Body of pancreas (tissue), 4 donors: ENCODE results near the gene RANGAP1. TPM values are rescaled to one million over a fixed set of nuclear protein-coding genes. Genes with fewer than 3 reads are reported as not detected.

Source experiments
- ATAC-seq: fragments of 150-250 bp; one replicate; pipeline ENCODE4 v1.9.1; 2016
- DNase-seq, 4 donors: peaks; one replicate each; pipeline ENCODE4 v3.0.0-alpha.2; 2019
- H3K27ac ChIP-seq, 4 donors: fragments of 200-600 bp; sonication (generic); 1 replicate in 3 of 4; 2 replicates in 1 of 4; pipeline versions ENCODE4 v1.5.1 to v1.6.1; 2016 to 2019; ENCODE audit warnings: mild to moderate bottlenecking in 1 of 4, mixed read lengths in 1 of 4, moderate library complexity in 1 of 4
- H3K27me3 ChIP-seq, 2 donors: fragments of 200-600 bp; sonication (generic); one replicate each; pipeline ENCODE4 v1.6.0; 2016; ENCODE audit warnings: mild to moderate bottlenecking in 1 of 2
- H3K36me3 ChIP-seq, 2 donors: fragments of 200-600 bp; sonication (generic); replicated peaks in 1 of 2; 2 replicates each; pipeline ENCODE4 v1.5.1; 2016; ENCODE audit warnings: low read depth in 2 of 2; ENCODE audit not compliant: insufficient read depth in 1 of 2
- H3K4me1 ChIP-seq: fragments of 200-600 bp; sonication (generic); one replicate; pipeline ENCODE4 v1.6.0; 2016
- H3K4me3 ChIP-seq, 2 donors: fragments of 200-600 bp; sonication (generic); 1 replicate in 1 of 2; 2 replicates in 1 of 2; pipeline ENCODE4 v1.5.1; 2016 to 2019
- H3K9me3 ChIP-seq, 3 donors: fragments of 200-600 bp; sonication (generic); 1 replicate in 2 of 3; 2 replicates in 1 of 3; pipeline ENCODE4 v1.5.1; 2016
- POLR2A ChIP-seq, 3 donors: fragments of 450-650 bp; IDR thresholded peaks; one replicate each; pipeline ENCODE4 v1.6.1; 2016; ENCODE audit warnings: antibody characterized with exemption in 3 of 3, mild to moderate bottlenecking in 2 of 3
- WGBS, 2 donors: methylation state at CpG; one replicate each; pipeline ENCODE4 v1.1.5; 2017; 5-methylcytosine and 5-hydroxymethylcytosine counted together
- intact Hi-C: fragments of 100-400 bp; cut with DNase I; formaldehyde crosslinking; loops from one replicate; pipeline ENCODE4 v1.15.1; 2023
- total RNA-seq, 2 donors: library from RNA; depleted of rRNA; stranded (reverse); fragments of >200 nt; gene quantifications; one replicate each; pipeline ENCODE4 v1.1.0, GENCODE V29; 2016
- TF ChIP-seq, protein P1 (sequence below), 7 experiments: fragments of 450-650 bp in 4 of 7; fragments of 200-600 bp in 3 of 7; sonication (generic) in 3 of 7; IDR thresholded peaks; one replicate each; pipeline ENCODE4 v1.5.1; 2016 to 2019; ENCODE audit warnings: antibody characterized with exemption in 7 of 7

RANGAP1 gene
- total RNA-seq, 2 donors from 2014 or later = 45.4 to 62.3 TPM

DNA sequence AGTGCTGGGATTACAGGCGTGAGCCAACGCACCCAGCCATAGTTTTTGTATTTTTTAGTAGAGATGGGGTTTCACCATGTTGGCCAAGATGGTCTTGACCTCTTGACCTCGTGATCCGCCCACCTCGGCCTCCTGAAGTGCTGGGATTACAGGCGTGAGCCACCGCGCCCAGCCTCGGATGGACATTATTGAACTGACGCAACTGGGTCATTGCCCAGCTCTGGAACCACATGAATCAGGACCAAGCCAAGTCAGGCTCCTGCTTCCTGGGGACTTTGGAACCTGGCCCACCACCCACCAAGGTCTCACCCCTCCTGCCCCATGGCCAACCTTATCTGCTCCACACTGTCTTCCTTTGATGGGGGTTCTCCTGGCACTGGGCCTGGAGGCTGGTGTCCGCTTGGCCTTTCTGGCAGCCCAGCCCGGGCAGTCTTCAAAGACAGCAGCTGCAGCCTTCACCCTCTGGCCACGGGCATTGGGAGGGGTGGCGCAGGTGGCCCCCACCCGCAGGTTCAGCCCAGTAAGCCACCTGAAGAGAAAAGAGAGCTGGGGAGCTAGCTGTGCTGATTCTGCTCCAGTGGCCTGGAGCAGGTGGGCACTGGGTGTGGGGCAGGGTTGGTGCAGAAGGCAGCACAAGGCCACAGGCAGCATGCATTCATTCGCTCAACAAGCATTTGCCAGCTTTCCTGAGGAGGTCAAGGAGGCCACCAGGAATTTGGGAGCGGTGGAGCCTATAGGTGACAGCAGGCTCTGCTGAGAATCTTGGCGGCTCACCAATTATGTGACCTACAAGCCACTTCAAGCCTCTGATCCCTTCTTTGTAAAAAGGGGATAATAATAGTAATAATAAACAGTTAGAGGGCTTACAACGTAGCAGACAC, 50.9 kb downstream of the RANGAP1 start:
- DNase-seq (no peak), ATAC-seq (no peak)
- Histone ChIP-seq H3K27ac (no peak overlapping the region), H3K4me1 (peaks cover 21% of the 10 kb centered on the region), H3K4me3 (no peak overlapping the region), H3K36me3 (no peaks in the 10 kb centered on the region), H3K9me3 (no peaks in the 10 kb centered on the region), H3K27me3 (no peaks in the 10 kb centered on the region)
- WGBS, 2 donors = 74 to 85% methylated on average over 14 to 17 of the region's 19 CpGs
- intact Hi-C loops = loop anchor here (10.0 kb wide), 1 partner anchor 310 kb away; no protein-coding TSS in a partner anchor
- no peak for TF ChIP-seq POLR2A (IDR thresholded peaks at IDR 0.05)
- TF ChIP-seq, protein P1, sequence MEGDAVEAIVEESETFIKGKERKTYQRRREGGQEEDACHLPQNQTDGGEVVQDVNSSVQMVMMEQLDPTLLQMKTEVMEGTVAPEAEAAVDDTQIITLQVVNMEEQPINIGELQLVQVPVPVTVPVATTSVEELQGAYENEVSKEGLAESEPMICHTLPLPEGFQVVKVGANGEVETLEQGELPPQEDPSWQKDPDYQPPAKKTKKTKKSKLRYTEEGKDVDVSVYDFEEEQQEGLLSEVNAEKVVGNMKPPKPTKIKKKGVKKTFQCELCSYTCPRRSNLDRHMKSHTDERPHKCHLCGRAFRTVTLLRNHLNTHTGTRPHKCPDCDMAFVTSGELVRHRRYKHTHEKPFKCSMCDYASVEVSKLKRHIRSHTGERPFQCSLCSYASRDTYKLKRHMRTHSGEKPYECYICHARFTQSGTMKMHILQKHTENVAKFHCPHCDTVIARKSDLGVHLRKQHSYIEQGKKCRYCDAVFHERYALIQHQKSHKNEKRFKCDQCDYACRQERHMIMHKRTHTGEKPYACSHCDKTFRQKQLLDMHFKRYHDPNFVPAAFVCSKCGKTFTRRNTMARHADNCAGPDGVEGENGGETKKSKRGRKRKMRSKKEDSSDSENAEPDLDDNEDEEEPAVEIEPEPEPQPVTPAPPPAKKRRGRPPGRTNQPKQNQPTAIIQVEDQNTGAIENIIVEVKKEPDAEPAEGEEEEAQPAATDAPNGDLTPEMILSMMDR (IDR thresholded peaks at IDR 0.05) = no peak

DNA sequence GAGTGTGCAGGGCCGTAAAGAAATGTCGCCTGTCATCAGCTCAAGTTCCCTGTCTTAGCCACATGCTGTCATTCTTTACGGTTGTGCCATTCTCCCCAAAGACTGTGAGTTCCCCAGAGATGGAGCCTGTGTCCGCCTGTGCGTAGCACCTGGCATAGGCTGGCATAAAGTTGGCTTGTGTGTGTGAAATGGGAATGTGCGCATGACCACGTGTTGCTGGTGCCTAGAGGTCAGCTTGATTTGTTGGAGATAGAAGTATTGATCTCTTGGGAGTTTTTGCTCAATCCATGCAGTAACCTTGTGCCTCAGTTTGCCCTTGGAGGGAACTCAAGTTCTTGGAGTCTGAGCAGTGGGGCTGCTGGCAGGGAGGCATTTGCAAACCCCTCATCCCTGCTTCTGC, 54.6 kb downstream of the RANGAP1 start:
- no peaks in the 10 kb centered on the region for H3K9me3 ChIP-seq
- H3K36me3 ChIP-seq = no peaks in the 10 kb centered on the region
- H3K27me3 ChIP-seq = no peaks in the 10 kb centered on the region
- TF ChIP-seq, protein P1 (IDR thresholded peaks at IDR 0.05) = no peak
- TF ChIP-seq POLR2A (IDR thresholded peaks at IDR 0.05) = no peak
- 70 to 81% methylated on average over 7 of the region's 7 CpGs for WGBS, 2 donors
- H3K27ac ChIP-seq = no peak overlapping the region
- no peak for ATAC-seq
- H3K4me3 ChIP-seq = no peak overlapping the region
- intact Hi-C loops = loop anchor here (10.0 kb wide), 1 partner anchor 307 kb away; no protein-coding TSS in a partner anchor
- H3K4me1 ChIP-seq = peaks cover 4% of the 10 kb centered on the region
- DNase-seq = no peak

DNA sequence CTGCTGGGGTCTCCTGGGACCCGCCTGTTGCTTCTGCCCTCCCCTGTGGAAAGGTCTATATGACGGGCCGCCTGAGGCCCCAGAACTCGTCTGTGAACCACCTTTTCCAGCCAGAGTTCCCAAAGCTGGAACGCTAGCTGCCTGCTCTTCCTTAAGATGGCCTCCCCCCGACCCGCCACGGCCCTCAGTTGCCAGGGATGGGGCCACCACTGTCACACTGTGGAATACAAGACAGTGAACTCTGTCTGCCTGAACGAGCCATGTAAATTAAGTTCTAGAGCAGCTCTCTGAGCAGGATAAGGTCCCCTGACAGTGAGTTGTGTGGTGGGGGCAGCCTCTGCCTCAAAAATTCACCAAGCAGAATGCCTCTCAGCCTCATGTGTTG, 55.6 kb downstream of the RANGAP1 start:
- Histone ChIP-seq H3K27me3 (no peaks in the 10 kb centered on the region), H3K27ac (peak overlapping the region in 1 of 4 donors; percentile 1), H3K4me3 (no peak overlapping the region), H3K36me3 (peaks cover 0 to 9% of the 10 kb centered on the region in 2 donors), H3K4me1 (no peaks in the 10 kb centered on the region), H3K9me3 (no peaks in the 10 kb centered on the region)
- intact Hi-C loops = loop anchor here (10.0 kb wide), 1 partner anchor 306 kb away; no protein-coding TSS in a partner anchor
- TF ChIP-seq, protein P1 (IDR thresholded peaks at IDR 0.05) = no peak
- TF ChIP-seq POLR2A (IDR thresholded peaks at IDR 0.05) = no peak
- 86 to 90% methylated on average over 8 to 9 of the region's 9 CpGs for WGBS, 2 donors
- DNase-seq = no peak
- ATAC-seq = no peak

DNA sequence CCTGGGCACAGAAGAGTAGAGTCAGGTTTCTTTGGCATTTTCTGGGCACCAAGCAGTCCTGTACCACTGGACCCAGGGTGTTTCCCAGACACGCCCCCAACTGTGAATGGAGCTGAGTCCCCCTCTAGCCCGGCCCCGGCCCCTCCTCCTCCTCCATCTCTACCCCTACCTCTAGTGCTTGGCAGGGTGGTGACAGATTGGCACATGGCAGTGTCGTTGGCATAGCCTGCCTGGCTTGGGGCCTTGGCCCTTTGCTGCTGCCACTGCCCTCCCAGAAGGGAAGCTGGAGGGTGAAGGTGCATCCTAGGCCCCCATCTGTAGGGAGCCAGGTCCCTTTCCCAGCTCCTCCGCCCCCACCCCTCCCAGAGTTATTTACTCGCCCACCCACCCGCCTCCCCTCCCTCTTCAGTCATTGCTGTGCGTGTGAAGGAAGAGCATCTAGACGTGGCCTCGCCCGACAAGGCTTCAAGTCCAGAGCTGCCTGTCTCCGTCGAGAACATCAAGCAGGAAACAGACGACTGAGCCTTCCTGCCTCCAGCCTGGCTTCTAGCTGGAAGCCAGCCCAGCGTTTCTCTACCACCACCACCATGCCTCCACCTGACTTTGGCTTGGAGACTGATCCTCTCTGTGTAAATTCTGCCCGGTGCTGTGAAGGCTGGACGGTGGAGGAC, 56.1 kb downstream of the RANGAP1 start:
- intact Hi-C loops = loop anchor here (10.0 kb wide), 1 partner anchor 305 kb away; no protein-coding TSS in a partner anchor
- no peaks in the 10 kb centered on the region for H3K9me3 ChIP-seq
- H3K36me3 ChIP-seq = peaks cover 0 to 11% of the 10 kb centered on the region in 2 donors
- H3K4me1 ChIP-seq = no peaks in the 10 kb centered on the region
- WGBS, 2 donors = 61 to 88% methylated on average over 10 to 16 of the region's 17 CpGs
- peak overlapping the region in 1 of 4 donors; percentile 1 for H3K27ac ChIP-seq
- no peak overlapping the region for H3K4me3 ChIP-seq
- DNase-seq (no peak), ATAC-seq (no peak)
- no peak for TF ChIP-seq POLR2A (IDR thresholded peaks at IDR 0.05)
- H3K27me3 ChIP-seq = no peaks in the 10 kb centered on the region

DNA sequence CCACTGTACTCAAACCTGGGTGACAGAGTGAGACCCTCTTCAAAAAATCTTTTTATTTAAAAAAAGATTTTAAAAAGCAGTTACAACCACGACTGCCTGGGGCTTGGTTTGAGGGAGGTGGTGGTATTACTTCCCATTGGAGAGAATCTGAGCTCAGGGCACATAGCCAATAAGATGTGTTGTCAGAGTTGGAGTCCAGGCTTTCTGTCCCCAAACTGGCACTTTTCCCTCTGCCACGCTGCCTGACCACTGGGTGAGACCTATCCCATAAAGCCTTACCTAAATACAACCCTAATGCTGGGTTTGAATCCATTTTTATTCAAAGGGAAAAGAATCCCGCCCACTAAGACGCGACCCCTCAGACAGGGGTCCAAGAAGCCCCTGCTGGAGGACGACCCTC, 56.8 kb downstream of the RANGAP1 start:
- no peaks in the 10 kb centered on the region for H3K4me1 ChIP-seq
- no peak for ATAC-seq
- WGBS, 2 donors = 87 to 90% methylated on average over 6 of the region's 6 CpGs
- H3K9me3 ChIP-seq = no peaks in the 10 kb centered on the region
- DNase-seq = no peak
- no peak overlapping the region for H3K4me3 ChIP-seq
- no peak overlapping the region for H3K27ac ChIP-seq
- H3K27me3 ChIP-seq = no peaks in the 10 kb centered on the region
- peaks cover 0 to 11% of the 10 kb centered on the region in 2 donors for H3K36me3 ChIP-seq
- intact Hi-C loops = no loop called here
- no peak for TF ChIP-seq POLR2A (IDR thresholded peaks at IDR 0.05)
